Globus pallidus (tissue), 1 donor: ENCODE measurements around the gene DIS3.
"Not testable (repeated sequence)": the region's sequence is repeated elsewhere in the genome, so short reads cannot be mapped to it uniquely, and the experiment has no call there.

ENCODE experiments used
- DNase-seq: peaks from one replicate; pipeline ENCODE4 v3.0.0-alpha.2; 2015; ENCODE audit warnings: low spot score

Gene DIS3

GRCh38 chr13:72740015-72740414 is 41.7 kb downstream of the DIS3 start:
- DNase-seq = no peak

GRCh38 chr13:72737033-72737432 is 44.7 kb downstream of the DIS3 start:
- no peak for DNase-seq

- DNase-seq = no peak
Observed at GRCh38 chr13:72728290-72728605, 53.5 kb downstream of the DIS3 start.

- DNase-seq = peak; percentile 91
Observed at GRCh38 chr13:72727417-72728289, 54.0 kb downstream of the DIS3 start, which contains the start of the genes BORA and MZT1. BORA (plus strand) TSS chr13:72727923; CDS start chr13:72728941, 1,018 bp downstream. MZT1 (minus strand) TSS chr13:72727629; CDS start chr13:72727602, 27 bp downstream.

- DNase-seq = no peak
Observed at GRCh38 chr13:72726726-72727416, 54.8 kb downstream of the DIS3 start.

GRCh38 chr13:72726185-72726584 is 55.5 kb downstream of the DIS3 start:
- not testable (repeated sequence) for DNase-seq

GRCh38 chr13:72716776-72717175 is 64.9 kb downstream of the DIS3 start:
- no peak for DNase-seq
